Cortex of kidney (tissue), 1 donor: ENCODE measurements around the gene CNTN6.

ENCODE experiments used
- DNase-seq: peaks from one replicate; lab custom pipeline; 2025; lab: John Stamatoyannopoulos, UW

The CNTN6 gene

GRCh38 chr3:1179146-1179545, 86.3 kb downstream of the CNTN6 start:
- no peak for DNase-seq

GRCh38 chr3:1183320-1184048, 90.7 kb downstream of the CNTN6 start:
- no peak for DNase-seq

- DNase-seq, result no peak
Observed at GRCh38 chr3:1190569-1190968, 97.7 kb downstream of the CNTN6 start.

GRCh38 chr3:1191026-1191425, 98.2 kb downstream of the CNTN6 start:
- no peak for DNase-seq

- DNase-seq, result no peak
Observed at GRCh38 chr3:1195947-1196346, 103.1 kb downstream of the CNTN6 start.

GRCh38 chr3:1197051-1197450, 104.2 kb downstream of the CNTN6 start:
- no peak for DNase-seq

GRCh38 chr3:1200371-1200770, 107.5 kb downstream of the CNTN6 start:
- no peak for DNase-seq

GRCh38 chr3:1207904-1208303, 115.1 kb downstream of the CNTN6 start:
- DNase-seq, result no peak

- no peak for DNase-seq
Observed at GRCh38 chr3:1214933-1215332, 122.1 kb downstream of the CNTN6 start.

GRCh38 chr3:1216856-1217255, 124.0 kb downstream of the CNTN6 start:
- no peak for DNase-seq

- no peak for DNase-seq
Observed at GRCh38 chr3:1227111-1227510, 134.3 kb downstream of the CNTN6 start.

- DNase-seq, result no peak
Observed at GRCh38 chr3:1228289-1228688, 135.5 kb downstream of the CNTN6 start.

- no peak for DNase-seq
Observed at GRCh38 chr3:1230920-1231319, 138.1 kb downstream of the CNTN6 start.

GRCh38 chr3:1232276-1232675, 139.5 kb downstream of the CNTN6 start:
- DNase-seq, result no peak

- DNase-seq, result no peak
Observed at GRCh38 chr3:1235526-1236120, 142.8 kb downstream of the CNTN6 start.

- DNase-seq, result no peak
Observed at GRCh38 chr3:1251282-1252060, 158.6 kb downstream of the CNTN6 start.

GRCh38 chr3:1252061-1252430, 159.2 kb downstream of the CNTN6 start:
- DNase-seq, result no peak

GRCh38 chr3:1262246-1262645, 169.4 kb downstream of the CNTN6 start:
- no peak for DNase-seq

- DNase-seq, result no peak
Observed at GRCh38 chr3:1263121-1263520, 170.3 kb downstream of the CNTN6 start.

- no peak for DNase-seq
Observed at GRCh38 chr3:1269808-1270207, 177.0 kb downstream of the CNTN6 start.

GRCh38 chr3:1272546-1273265, 179.9 kb downstream of the CNTN6 start:
- DNase-seq, result no peak

- no peak for DNase-seq
Observed at GRCh38 chr3:1275495-1275894, 182.7 kb downstream of the CNTN6 start.

GRCh38 chr3:1287815-1288214, 195.0 kb downstream of the CNTN6 start:
- no peak for DNase-seq
